Testis (tissue), 3 donors: Measurements from ENCODE around the gene RHBDD1. TPM values are rescaled to one million over a fixed set of nuclear protein-coding genes. Genes with fewer than 3 reads are reported as not detected.

ENCODE experiments used
- DNase-seq: peaks from one replicate; pipeline ENCODE4 v3.0.0-alpha.2; 2019
- H3K27ac ChIP-seq, 2 donors: fragments of 200-600 bp; sonication (generic); one replicate each; pipeline ENCODE4 v1.5.1; 2019
- H3K27me3 ChIP-seq: fragments of 200-600 bp; sonication (generic); one replicate; pipeline ENCODE4 v1.5.1; 2019
- H3K36me3 ChIP-seq: fragments of 200-600 bp; sonication (generic); one replicate; pipeline ENCODE4 v1.5.1; 2017; ENCODE audit warnings: low read depth; ENCODE audit errors: missing control alignments
- H3K4me1 ChIP-seq: fragments of 200-600 bp; sonication (generic); one replicate; pipeline ENCODE4 v1.5.1; 2019
- H3K4me3 ChIP-seq, 2 donors: fragments of 200-600 bp; sonication (generic); one replicate each; pipeline ENCODE4 v1.5.1; 2017 to 2019
- H3K9me3 ChIP-seq: fragments of 200-600 bp; sonication (generic); one replicate; pipeline ENCODE4 v1.5.1; 2017
- POLR2A ChIP-seq: fragments of 450-650 bp; IDR thresholded peaks from one replicate; pipeline ENCODE4 v1.6.1; 2017; ENCODE audit warnings: antibody characterized with exemption, mild to moderate bottlenecking, moderate library complexity
- WGBS, 2 donors: methylation state at CpG; one replicate each; pipeline ENCODE4 v1.1.5; 2018; 5-methylcytosine and 5-hydroxymethylcytosine counted together
- intact Hi-C: fragments of 100-400 bp; cut with DNase I; formaldehyde crosslinking; loops from one replicate; pipeline ENCODE4 v1.15.1; 2023; ENCODE audit warnings: low total_unique reads
- polyA plus RNA-seq: library from polyadenylated mRNA; stranded (reverse); fragments of 350-450 nt; fragmentation: Illumina TruSeq; extraction: RNeasy Lipid Tissue Mini Kit (QIAGEN cat#74804); gene quantifications from one replicate; pipeline ENCODE4 v1.2.3, GENCODE V29; 2014; ENCODE audit warnings: low read depth, low replicate concordance; ENCODE audit not compliant: insufficient read depth
- total RNA-seq, 2 donors: library from RNA; depleted of rRNA; stranded (reverse); fragments of >200 nt; gene quantifications; one replicate each; pipeline ENCODE4 v1.2.3, GENCODE V29; 2016
- TF ChIP-seq, protein P1 (sequence below), 3 experiments: fragments of 450-650 bp in 2 of 3; fragments of 200-600 bp in 1 of 3; sonication (generic) in 1 of 3; IDR thresholded peaks; one replicate each; pipeline ENCODE4 v1.5.1; 2016 to 2019; ENCODE audit warnings: antibody characterized with exemption in 3 of 3, mild to moderate bottlenecking in 2 of 3, moderate library complexity in 1 of 3

Gene RHBDD1
- total and polyA plus RNA-seq, 3 donors from 2014 or later = 38.0 to 49.8 (median 43.4) TPM

DNA sequence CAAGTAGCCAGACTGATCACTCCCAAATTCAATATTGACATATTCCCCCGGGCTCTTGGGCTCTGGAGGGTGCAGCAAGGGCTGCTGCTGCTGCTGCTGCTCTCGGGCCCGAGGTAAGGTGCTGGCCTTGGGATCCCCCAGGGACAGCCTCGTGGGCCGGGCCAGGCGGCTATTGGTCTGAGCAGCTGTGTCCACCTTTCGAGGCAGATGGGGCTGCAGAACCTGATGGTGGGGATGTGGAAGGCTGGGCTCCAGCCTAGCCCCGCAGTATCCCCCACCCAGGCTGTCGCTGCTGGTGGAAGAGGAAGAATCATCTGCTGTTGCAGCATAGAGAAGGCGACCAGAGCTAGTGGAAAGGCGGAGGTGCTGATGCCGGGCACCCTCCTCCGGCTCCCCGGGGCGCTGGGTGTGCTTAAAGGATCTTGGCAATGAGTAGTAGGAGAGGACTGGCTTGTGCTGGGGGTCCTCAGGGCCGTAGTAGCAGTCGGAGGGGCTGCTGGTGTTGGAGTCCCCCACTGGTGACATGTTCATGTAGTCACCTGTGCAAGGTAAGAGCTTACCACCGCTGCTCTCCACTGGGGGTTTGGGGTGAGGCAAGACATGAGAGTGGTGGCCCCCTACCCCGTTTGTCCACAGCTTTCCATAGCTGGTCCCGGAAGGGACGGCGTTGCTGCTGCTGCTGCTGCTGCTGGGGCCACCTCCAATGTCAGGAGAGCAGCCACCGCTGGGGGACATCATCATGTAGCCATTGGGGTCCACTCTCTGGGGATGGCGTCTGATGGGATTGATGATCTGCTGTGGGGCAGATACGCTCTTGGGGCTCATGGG, 39.6 kb upstream of the RHBDD1 start:
- no peak for DNase-seq
- WGBS, 2 donors = 81% methylated on average over 25 of the region's 25 CpGs; no CpG with 5 or more reads in 1 of the 2 donors
- Histone ChIP-seq H3K4me1 (peaks cover 12% of the 10 kb centered on the region), H3K4me3 (no peak overlapping the region), H3K9me3 (no peaks in the 10 kb centered on the region), H3K27ac (no peak overlapping the region), H3K27me3 (no peaks in the 10 kb centered on the region), H3K36me3 (no peaks in the 10 kb centered on the region)
- intact Hi-C loops = loop anchor here (10.0 kb wide), 1 partner anchor 71 kb away; no protein-coding TSS in a partner anchor
- no peak for TF ChIP-seq POLR2A
- TF ChIP-seq, protein P1, sequence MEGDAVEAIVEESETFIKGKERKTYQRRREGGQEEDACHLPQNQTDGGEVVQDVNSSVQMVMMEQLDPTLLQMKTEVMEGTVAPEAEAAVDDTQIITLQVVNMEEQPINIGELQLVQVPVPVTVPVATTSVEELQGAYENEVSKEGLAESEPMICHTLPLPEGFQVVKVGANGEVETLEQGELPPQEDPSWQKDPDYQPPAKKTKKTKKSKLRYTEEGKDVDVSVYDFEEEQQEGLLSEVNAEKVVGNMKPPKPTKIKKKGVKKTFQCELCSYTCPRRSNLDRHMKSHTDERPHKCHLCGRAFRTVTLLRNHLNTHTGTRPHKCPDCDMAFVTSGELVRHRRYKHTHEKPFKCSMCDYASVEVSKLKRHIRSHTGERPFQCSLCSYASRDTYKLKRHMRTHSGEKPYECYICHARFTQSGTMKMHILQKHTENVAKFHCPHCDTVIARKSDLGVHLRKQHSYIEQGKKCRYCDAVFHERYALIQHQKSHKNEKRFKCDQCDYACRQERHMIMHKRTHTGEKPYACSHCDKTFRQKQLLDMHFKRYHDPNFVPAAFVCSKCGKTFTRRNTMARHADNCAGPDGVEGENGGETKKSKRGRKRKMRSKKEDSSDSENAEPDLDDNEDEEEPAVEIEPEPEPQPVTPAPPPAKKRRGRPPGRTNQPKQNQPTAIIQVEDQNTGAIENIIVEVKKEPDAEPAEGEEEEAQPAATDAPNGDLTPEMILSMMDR (IDR thresholded peaks at IDR 0.05) = no peak

DNA sequence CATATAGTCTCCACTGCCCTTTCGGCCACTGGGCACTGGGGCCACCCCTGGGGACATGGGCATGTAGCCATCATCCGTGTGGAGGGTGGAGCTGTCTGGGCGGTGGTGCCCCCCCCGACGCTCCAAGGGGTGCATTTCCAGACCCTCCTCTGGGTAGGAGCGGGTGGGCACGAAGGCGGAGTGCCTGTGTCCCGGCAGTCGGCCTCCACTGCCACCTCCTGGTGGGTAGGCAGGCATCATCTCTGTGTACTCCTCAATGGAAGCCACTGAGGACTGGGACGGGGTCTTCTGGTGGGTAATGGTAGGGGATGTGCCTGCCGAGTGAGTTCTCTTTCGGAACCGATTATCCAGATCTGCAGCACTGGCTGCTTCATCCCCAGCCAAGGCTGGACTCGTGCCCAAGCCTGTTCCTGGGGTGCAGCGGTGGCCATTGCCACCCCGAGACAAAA, 39.0 kb upstream of the RHBDD1 start:
- WGBS, 2 donors = 52 to 86% methylated on average over 3 to 11 of the region's 17 CpGs
- no peaks in the 10 kb centered on the region for H3K36me3 ChIP-seq
- no peaks in the 10 kb centered on the region for H3K9me3 ChIP-seq
- H3K27ac ChIP-seq = no peak overlapping the region
- no peak for DNase-seq
- no peak overlapping the region for H3K4me3 ChIP-seq
- intact Hi-C loops = loop anchor here (10.0 kb wide), 1 partner anchor 72 kb away; no protein-coding TSS in a partner anchor
- no peaks in the 10 kb centered on the region for H3K27me3 ChIP-seq
- TF ChIP-seq POLR2A = no peak
- TF ChIP-seq, protein P1 (IDR thresholded peaks at IDR 0.05) = no peak
- H3K4me1 ChIP-seq = peaks cover 14% of the 10 kb centered on the region

DNA sequence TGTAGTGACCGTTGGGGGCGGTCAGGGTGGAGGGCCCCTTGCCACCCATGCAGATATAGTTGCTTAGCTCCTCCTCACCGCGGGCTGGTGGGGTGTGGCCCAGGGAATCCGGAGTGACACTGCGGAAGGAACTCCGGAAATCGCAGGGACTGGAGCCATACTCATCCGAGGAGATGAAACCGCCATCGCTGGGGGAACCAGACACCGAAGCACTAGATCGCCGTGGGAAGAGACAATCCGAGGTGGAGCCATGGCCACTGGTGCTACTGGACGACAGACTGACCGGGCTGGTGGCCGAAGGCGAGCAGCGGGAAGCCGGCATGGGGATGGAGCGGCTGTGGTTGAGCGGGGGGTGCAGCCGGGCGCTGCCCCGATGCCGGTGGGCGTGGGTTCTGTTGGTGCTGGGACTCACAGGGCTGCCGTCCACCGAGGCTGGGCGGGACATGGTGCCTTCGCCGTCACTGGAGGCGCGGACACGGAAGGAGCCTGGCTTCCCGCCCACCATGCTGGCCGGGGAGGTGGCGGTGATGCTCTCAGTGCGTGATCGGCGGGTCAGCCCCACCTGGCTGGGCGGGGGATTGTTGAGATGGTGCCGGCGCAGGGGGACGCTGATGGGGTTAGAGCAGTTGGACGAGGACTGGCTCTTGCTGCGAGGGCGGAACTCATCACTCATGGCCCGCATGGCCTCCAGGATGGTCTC, 38.4 kb upstream of the RHBDD1 start:
- TF ChIP-seq POLR2A = no peak
- TF ChIP-seq, protein P1 (IDR thresholded peaks at IDR 0.05) = no peak
- DNase-seq = no peak
- Histone ChIP-seq H3K9me3 (no peaks in the 10 kb centered on the region), H3K27ac (peak overlapping the region in 1 of 2 donors; percentile 28), H3K4me1 (peaks cover 14% of the 10 kb centered on the region), H3K4me3 (peak overlapping the region in 1 of 2 donors; percentile 77), H3K27me3 (no peaks in the 10 kb centered on the region), H3K36me3 (no peaks in the 10 kb centered on the region)
- 69 to 73% methylated on average over 38 to 50 of the region's 50 CpGs for WGBS, 2 donors
- intact Hi-C loops = loop anchor here (10.0 kb wide), 1 partner anchor 73 kb away; no protein-coding TSS in a partner anchor

DNA sequence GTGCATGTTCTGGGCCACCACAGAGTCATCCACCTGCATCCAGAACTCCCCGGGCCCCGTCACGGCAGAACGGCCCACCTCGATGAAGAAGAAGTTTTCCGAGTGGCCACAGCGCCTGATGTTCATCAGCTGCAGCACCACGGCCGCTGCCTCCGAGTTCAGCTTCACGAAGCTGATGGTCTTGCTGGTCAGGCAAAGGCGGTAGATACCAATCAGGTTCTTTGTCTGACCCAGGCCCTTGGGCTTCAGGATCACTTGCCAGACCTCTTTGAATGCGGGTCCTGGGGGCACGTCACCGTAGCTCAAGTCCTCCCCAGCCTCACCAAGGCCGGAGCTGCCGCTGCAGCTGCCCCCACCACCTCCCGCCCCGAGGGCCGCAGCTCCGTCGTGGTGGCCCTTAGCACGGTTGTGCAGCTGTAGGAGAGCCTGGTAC, 37.8 kb upstream of the RHBDD1 start:
- Histone ChIP-seq H3K27me3 (no peaks in the 10 kb centered on the region), H3K27ac (peak overlapping the region; percentile 28 to 82), H3K4me3 (peak overlapping the region; percentile 71 to 77), H3K36me3 (no peaks in the 10 kb centered on the region), H3K9me3 (no peaks in the 10 kb centered on the region), H3K4me1 (peaks cover 14% of the 10 kb centered on the region)
- intact Hi-C loops = loop anchor here (10.0 kb wide), 1 partner anchor 73 kb away; no protein-coding TSS in a partner anchor
- TF ChIP-seq POLR2A = no peak
- TF ChIP-seq, protein P1 (IDR thresholded peaks at IDR 0.05) = no peak
- WGBS, 2 donors = 63 to 65% methylated on average over 4 to 20 of the region's 23 CpGs
- DNase-seq = no peak
